H54 (cell line): ENCODE data around the gene TBC1D21.

ENCODE experiments used
- DNase-seq: peaks from one replicate; pipeline ENCODE4 v3.0.0; 2011; ENCODE audit warnings: low spot score, mixed read lengths; ENCODE audit not compliant: insufficient read length
- FAIRE-seq: peaks from 3 replicates; lab custom pipeline; 2011; peaks lifted over from hg19 to GRCh38; lab: Jason Lieb, UNC
- POLR2A ChIP-seq: IDR thresholded peaks from 2 replicates; pipeline ENCODE4 v1.6.1; 2011; ENCODE audit warnings: low read depth, mild to moderate bottlenecking, low read length

TBC1D21 gene

DNA sequence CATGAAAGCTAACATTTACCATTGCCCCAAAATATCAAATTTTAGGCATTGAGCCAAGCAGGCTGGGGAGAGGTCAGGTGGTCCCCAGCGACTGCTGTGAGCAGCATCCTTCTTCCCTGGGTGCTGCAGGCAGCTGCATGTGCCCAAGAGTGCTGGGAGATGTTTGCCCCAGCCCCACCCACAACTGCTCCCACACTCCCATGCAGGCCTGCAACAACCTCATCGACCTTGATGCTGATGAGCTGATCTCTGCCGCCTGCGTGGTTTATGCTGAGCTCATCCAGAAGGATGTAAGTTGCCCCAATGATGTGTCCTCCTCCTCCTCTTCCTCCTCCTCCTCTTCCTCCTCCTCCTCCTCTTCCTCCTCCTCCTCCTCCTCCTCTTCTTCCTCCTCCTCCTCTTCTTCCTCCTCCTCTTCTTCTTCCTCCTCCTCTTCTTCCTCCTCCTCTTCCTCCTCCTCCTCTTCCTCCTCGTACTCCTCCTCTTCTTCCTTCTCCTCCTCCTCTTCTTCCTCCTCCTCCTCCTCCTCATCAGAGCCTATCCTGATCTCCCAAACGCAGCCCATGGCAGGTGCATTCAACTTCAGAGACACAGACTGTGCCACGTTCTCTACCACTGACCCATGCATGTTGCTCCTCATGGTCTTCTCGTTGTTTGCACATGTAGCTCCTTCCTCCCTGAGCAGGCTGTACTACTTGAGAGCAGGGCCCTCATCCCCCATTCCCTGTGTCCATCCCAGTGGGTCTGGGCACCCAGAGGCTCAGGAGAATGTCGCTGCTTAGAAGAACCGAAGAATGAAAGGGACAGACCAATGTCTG, 15.1 kb downstream of the TBC1D21 start:
- FAIRE-seq: no peak
- TF ChIP-seq POLR2A: no peak
- DNase-seq: no peak

DNA sequence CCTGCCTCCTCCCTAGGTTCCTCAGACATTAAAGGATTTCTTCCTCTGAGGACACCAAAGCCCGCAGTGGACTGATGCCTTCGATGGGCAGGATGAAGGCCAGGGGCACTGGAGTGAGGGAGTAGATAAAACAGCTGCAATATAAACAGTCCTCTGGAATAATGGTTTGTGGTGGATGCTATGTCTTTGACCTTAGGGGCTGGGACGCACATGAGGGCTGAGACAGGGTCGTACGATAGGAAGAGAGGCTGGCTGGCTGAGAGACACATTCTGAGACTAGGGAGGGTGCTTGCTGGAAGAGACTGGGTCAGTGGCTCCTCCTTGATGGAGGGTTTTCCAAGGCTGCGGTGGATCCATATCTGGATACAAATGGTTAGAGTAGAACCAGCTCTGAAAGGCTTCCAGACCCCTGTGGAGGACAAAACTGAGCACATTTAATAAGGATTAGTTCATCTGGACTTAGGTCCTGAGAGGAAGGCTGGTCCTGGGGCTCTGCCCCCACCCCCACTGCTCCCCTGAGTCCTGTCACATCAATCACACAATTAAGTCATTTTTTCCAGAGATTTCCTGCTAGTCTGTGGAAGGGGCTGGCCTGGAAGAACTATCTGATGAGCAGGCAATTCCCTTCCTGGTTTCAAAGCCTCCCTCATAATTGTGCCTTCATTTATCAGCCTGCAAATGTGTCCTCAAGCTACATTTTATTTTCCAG, 15.8 kb downstream of the TBC1D21 start:
- no peak for DNase-seq
- TF ChIP-seq POLR2A: no peak
- no peak for FAIRE-seq

DNA sequence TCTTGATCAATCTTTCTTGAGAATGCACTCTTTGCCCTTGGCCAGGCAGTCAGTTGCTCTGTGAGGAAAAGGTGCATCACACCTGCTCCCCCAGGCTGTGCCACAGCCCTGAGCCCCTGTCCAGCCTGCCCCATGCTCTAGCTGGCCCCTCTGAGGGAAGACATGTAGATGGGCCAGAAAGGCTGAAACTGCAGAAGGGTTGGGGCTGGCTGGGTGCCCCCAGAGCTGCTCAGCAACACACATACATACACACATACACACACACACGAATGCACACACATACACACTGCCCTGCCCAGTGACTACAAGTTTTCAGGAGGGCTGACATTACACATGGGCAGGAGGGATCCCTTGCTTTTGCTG, 16.4 kb downstream of the TBC1D21 start:
- TF ChIP-seq POLR2A: no peak
- DNase-seq: no peak
- no peak for FAIRE-seq

DNA sequence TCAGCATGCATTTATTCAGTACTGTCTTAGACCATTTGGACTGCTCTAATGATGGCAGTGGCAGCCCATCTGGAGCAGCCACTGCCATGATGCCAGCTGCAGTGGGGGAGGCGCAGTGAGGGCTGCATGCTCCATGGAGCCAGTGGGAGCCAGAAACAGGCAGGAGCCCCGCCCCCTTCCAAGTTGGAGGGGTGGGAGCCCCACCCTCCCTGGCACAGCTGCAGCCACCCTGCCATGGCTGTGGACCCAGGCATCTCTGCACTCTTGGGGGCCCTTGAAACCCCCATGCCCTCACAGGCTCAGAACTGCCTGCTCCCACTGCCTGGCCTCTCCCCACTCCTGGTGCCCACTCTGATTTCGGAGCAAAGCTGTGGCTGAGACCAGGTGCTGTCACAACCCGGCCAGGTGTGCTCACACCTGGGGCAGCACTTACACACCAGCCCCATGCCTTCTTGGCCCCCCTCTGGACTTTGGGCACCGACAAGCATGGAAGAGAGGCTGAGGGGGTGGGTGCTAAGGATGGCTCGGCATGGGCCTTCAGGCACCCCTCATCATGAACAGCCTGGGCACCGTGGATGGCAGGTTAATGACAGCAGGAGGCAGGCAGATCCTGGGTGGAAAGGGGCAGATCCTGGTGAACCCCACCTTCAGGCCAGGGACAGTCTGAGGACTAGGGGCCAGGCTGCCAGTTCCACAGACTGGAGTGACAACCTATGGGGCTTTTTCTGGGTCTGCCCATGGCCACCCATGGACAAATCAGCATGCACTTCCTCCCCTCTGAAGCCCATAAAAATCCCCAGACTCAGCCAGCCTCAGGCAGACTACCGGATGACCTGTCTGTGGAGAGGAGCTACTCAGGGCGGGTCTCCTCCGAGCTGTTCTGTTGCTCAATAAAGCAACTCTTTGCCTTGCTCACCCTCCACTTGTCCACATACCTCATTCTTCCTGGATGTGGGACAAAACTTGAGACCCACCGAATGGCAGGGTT, 18.3 kb downstream of the TBC1D21 start:
- FAIRE-seq (no peak), DNase-seq (no peak)
- TF ChIP-seq POLR2A: no peak

DNA sequence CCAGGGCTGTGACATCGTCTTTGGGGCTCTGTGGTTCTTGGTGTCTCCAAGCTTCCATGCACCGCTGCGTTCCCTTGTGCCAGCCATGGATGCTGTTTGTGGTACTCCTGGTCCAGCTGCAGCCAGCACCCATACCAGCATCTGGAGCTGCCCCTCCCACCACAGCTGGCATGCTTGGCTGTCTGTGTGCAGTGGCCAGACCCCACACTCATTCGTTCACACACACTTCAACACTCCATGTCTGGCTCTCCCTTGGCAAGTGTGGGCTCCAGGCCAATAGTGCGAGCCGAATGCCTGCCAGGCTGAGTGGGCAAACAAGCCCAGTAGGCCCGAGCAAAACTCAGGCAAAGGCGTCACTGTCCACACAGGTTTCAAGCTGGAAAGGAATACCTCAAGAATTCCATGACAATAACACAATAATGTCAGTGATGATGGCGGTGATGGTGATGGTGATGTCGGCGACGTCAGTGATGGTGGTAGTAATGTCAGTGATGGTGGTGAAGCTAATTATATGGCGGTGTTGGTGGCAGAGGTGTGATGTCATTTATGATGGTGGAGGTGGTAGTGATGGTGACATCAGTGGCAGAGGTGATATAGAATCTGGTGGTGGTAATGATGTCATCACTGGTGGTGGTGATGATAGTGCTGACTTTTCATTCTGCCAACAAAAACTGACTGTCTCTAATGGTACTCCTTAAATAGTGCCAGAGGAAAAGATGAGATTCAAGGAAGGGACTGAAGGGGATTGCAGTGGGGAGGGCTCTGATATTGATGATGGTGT, 19.3 kb downstream of the TBC1D21 start:
- no peak for DNase-seq
- no peak for TF ChIP-seq POLR2A
- no peak for FAIRE-seq

DNA sequence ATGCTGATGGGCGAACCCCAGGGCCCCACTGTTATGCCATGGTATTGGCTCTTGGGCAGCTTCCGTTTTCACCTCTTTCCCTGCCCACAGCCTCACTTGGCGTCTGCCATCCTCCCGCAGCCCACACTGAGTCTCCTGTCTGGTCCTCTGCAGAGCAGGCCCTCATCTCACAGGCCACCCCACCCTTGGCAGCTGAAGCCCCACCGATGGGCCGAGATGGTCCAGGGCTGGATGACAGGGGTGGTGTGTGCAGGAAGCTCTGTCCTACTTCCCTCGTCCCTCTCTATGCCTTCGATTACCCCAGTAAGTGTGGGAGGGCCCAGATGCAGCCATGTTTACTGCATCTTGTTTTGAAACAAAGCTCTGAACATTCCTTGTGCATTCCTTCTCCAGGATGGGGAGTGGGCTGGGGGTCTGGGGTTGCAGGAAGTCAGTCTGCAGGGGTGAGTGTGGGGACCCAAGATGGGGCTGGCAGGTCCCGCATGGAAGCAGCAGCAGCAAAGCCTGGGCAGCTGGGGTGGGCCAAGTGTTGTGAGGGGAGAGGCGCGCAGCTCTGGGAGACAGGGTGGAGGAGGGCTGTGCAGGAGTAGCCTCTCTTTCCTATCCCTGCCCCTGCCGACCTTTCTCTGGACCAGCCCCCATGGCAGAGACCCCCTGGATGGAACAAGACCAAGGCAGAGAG, 20.9 kb downstream of the TBC1D21 start:
- DNase-seq (no peak), FAIRE-seq (no peak)
- TF ChIP-seq POLR2A: no peak

DNA sequence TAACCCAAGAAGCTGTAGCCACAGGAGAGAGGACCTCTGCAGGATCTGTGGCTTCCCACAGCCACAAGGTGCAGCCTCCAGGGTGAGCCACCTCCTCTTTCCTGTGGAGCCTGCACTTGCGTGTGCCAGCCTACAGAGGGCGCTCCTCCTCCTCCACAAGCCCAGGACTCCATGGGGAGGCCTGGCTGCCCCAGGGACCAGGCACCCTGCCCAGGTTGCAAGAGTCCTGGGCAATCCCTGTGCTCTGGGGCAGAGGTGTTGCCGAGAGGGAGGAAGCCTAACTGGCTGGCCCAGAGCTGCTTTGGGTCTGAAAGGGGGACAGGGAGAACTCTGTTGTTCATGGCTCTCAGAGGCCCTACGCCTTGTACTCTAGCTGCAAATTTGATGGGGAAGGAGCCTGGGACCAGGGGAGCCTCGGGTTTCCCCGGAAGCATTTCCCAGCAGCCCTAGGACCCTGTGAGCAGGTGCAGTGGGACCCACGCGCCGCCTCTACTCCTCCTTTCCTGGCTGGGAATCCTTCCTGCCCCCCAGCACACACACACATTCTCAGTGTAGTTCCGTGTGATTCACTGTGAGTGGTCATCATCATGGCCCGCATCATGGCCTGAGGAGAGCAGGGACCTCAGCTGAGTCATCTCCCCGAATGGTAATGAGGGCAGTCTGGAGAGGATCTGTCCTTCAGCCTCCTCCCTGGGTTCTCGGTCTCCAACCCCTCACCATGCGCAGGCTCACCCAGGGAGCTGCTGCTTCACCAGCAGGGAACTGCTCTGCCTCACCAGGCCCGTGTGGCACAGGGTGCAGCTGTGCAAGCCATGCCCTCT, 24.3 kb downstream of the TBC1D21 start:
- FAIRE-seq: peak; percentile 23
- DNase-seq: peak; percentile 88
- TF ChIP-seq POLR2A: peak; percentile 32; the same call in 1 of the 2 replicates

DNA sequence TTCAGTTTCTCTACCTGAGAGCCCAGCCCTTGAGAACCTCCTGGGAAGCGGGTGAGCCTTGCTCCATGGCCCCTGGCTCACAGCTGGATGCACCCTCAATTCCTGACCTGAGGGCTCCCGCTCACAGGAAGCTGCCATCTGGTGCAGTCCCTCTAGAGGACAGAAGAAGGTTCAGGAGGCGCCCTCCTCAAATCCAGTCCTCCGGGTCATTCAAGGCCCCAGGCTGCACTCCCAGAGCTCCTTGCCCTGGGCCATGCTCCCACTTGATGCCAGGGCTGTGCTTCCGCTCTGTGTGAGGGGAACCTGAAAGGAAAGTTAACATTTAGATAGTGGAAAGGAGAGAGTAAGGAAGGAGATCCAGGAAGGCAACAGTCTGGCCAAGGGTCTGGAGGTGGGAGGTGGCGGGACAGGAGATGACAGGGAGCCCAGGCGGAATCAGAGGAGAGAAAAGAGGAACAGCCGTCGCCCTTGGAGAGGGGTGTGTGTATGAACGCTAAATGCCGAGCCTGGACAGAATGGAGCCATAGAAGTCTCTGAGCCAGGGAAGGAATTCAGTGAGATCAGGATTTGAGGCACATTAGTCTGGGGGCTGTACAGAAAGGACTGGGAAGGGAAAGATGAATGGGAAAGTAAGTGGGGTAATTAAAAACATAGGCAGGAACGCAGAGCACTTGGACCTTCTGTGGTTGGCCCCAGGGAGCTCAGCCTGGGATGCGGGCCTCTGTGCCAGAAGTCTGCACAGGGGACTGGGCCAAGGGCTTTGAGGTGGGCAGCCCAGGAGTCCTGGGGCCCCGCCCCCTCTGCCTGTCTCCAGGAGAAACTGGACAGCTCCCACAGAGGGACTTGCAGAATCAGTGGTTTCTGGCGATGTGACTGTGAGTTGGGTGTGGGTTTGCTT, 26.1 kb downstream of the TBC1D21 start:
- FAIRE-seq: no peak
- TF ChIP-seq POLR2A: no peak
- no peak for DNase-seq

DNA sequence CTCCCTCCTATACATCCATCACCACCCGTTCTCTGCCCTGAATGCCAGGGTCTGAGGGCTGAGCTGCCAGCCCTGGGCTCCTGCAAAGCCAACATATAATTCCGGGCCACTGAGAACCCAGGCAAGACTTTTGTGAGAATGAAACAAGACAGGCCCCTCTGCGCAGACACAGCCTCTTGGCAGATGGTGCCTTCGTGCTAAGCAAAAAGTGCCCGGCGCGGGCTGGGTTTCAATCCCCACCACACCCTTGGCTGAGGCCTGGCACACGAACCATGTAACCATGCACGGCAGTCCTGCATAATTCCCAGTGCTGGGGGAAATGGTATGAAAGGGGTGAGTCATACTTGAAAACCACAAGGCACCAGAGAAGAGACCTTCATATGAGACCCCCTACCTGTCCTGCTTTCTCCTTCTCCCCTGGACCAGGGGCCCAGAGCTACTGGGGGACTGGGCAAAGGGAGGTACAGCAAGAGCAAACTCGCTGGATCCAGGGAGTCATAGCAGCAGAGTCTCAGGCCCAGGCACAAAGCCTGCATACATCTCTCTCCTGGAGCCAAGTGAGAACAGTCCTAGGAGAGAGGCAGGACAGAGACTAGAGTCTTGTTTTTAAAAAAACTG, 26.8 kb downstream of the TBC1D21 start:
- no peak for DNase-seq
- no peak for FAIRE-seq
- no peak for TF ChIP-seq POLR2A

DNA sequence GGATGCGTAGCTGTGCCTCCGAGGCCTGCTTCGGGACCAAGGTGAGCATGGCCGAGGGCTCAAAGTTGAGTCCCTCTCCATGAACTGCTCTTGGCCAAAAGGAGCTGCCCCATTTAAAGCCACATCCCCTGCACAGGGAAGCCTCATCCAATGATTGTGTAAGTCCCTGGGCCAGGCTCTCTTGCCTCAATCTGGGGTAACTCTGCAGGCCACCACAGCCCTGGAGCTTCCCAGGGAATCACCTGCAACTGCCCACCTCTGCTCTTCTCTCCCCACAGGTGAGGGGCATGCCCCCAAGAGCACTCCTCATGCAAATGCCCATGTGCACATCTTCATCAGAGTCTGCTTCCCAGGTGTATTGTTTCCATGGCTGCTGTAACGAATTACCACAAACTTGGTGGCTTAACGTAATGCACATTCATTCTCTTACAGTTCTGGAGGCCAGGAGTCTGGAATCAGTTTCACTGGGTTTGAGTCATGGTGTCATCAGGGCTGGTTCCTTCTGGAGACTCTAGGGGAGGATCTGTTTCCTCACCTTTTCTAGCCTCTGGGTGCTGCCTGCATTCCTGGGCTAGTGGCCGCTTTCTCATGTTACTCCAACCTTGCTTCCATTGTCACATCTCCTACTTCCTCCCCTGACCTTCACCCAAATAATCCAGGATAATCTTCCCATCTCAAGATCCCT, 27.9 kb downstream of the TBC1D21 start:
- no peak for TF ChIP-seq POLR2A
- DNase-seq (no peak), FAIRE-seq (no peak)
